Ovary (tissue), 3 donors: ENCODE results near the gene ARMC8.

Experiments used
- CTCF ChIP-seq, 3 donors: fragments of 450-650 bp in 2 of 3; fragments of 200-600 bp in 1 of 3; IDR thresholded peaks; one replicate each; pipeline versions ENCODE4 v1.5.1 to v1.8.0; 2016 to 2022; ENCODE audit warnings: antibody characterized with exemption in 3 of 3, mild to moderate bottlenecking in 1 of 3
- POLR2A ChIP-seq: fragments of 450-650 bp; IDR thresholded peaks from one replicate; pipeline ENCODE4 v1.6.1; 2017; ENCODE audit warnings: antibody characterized with exemption, mild to moderate bottlenecking, moderate library complexity
- donor health status: DM: no; HTN: no; CAD: no.

- TF ChIP-seq POLR2A = no peak
- no peak for TF ChIP-seq CTCF (IDR thresholded peaks at IDR 0.05)
Measured at GRCh38 chr3:138257986-138258385, 70.9 kb downstream of the ARMC8 start.
